COLO829 (cell line): ENCODE results near the gene ARL6IP1.
A peak's percentile ranks its signal among the peaks of the same experiment; 100 is the strongest.
"Not testable (repeated sequence)": the region's sequence is repeated elsewhere in the genome, so short reads cannot be mapped to it uniquely, and the experiment has no call there.

Experiments used
- DNase-seq: peaks from one replicate; pipeline ENCODE4 v3.0.0; 2012; ENCODE audit warnings: low spot score

Gene ARL6IP1

GRCh38 chr16:18799500-18799899, 1.8 kb downstream of the ARL6IP1 start:
- DNase-seq = no peak

DNA sequence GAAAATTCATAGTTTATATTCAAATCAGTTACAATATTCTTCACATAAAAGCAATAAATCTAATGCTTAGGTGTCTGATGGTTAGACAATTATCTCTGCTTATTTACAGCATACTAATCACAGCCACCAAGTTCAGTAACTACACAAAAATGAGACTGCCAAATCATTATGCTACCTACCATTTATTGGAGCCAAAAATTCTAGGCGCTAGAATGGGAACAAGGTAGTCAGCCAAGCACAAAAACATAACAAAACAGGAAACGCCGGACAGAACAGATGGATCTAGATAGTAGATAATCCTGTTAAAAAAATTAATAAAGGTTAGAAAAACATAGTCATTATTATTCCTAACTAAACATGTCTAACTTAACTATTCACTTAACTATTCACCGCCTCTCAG, 3.6 kb downstream of the ARL6IP1 start:
- no peak for DNase-seq

DNA sequence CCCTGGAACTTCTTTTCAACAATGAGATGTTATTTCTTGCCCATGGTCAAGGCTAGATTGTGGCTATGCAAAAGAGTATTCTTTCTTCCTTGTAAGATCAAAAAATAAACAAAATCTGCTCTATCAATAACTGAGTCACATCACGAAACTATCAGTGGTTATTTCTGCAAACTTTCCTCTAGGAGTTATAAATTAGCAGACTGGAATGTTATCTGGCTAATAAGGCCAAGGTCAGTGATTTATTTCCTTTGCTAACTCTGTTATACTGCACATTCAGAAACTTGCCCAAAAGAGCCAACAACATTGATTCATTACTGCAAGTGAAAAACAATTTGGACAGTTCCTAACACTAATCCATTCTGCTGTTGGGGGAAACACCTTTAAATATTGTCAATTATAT, 5.0 kb downstream of the ARL6IP1 start:
- DNase-seq = no peak

DNA sequence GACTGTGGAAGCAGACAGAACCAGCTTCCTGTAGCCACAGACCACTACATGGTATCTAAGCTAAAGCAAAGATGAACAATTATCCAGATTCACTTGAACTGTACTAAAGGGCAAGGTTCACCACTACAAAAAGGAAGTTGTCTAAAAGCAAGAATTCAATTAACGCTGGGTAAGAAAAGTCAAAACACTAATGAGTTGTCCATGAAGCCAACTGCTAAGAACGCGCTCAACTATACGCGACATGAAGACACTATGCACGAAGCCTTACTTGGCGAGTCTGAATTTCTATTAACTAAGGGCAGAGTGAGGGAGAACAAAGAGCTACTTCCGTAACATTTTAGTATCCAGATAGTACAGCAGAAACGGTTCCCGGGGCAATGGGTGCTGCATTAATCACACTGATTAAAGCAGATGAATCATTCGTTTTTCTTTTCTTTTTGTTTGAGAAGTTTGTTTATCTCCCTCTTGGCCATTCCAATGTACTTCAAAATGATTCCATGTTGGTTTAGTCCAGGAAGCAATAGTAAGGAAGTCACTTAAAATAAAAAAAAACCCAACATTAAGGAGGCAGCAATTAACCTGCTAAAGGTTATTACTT, 8.4 kb downstream of the ARL6IP1 start:
- DNase-seq = no peak

DNA sequence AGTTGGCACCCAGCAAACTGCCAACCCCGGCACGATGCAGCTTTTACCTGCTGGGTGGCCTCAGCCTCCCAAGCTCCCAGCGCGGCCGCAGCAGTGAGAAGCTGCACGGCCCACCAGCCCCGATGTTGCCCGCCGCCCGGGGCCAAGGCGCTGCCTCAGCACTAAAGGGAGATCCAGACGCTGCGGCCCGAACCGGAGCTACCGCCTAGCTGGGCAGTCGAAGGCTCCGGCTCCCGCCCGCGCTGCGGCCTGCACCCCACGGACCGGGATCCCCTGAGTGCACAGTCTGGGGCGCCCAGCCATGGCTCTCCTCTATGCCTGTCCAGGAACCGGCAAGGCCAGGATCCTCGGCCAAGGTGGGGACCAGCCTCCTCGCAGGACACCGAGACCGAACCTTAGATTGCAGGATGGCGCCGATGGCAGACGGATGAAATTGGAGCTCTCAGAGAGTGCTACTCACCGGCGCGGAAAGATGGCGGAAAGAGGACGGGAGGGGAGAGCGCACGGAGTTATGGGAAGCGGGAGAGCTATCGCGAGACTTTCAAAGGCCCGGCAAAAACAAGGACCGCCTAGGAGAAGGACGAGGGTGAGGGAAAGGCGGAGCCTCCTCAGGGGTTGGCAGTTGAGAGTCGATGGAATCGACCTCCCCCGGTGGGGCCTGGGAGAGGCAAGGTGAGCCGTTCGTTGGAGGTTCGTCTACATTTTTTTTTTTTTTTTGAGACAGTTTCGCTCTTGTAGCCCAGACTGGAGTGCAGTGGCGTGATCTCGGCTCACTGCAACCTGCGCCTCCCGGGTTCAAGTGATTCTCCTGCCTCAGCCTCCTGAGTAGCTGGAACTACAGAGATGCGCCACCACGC, 11.3 kb downstream of the ARL6IP1 start, which contains the start of gene RPS15A:
Gene RPS15A, minus strand, starts transcription at position 485 of the 857 bp plus-strand sequence. CDS start 1,221 bp downstream, outside the sequence.
- DNase-seq = peak; percentile 99

- DNase-seq = no peak
Measured at GRCh38 chr16:18789515-18789849, 11.9 kb downstream of the ARL6IP1 start.

- DNase-seq = no peak
Measured at GRCh38 chr16:18788828-18789514, 12.4 kb downstream of the ARL6IP1 start.

DNA sequence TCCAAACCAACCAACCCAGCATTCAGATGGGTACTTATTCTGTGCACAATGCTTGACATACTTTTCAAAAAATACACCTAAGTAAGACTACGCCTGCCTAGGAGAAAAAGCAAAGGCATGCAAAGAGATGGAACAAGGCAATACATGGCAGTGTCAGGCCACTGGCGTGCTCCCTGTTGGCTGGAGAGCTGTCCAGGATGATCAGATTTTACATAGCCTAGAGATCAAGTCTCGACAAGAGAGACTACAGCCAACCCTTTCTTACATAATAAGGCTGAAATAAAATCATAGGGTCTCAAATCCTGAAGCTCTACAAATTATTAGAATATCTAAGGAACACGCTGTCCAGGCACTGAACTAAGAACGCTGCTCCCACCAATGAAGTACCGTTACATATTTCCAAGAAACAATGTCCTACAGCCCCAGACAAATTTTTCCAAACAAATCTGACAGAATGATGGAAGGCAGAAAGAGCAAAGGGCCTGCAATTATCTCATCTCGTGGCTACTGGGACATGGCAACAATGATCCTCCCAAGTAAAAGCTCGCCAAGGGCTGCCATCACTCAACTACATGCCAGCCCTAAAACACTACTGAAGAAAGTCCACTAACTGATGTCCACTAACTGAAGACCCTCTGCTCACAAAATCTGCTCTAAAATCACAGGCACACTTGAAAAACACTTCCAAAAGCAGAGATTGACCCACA, 16.3 kb downstream of the ARL6IP1 start:
- DNase-seq = no peak

DNA sequence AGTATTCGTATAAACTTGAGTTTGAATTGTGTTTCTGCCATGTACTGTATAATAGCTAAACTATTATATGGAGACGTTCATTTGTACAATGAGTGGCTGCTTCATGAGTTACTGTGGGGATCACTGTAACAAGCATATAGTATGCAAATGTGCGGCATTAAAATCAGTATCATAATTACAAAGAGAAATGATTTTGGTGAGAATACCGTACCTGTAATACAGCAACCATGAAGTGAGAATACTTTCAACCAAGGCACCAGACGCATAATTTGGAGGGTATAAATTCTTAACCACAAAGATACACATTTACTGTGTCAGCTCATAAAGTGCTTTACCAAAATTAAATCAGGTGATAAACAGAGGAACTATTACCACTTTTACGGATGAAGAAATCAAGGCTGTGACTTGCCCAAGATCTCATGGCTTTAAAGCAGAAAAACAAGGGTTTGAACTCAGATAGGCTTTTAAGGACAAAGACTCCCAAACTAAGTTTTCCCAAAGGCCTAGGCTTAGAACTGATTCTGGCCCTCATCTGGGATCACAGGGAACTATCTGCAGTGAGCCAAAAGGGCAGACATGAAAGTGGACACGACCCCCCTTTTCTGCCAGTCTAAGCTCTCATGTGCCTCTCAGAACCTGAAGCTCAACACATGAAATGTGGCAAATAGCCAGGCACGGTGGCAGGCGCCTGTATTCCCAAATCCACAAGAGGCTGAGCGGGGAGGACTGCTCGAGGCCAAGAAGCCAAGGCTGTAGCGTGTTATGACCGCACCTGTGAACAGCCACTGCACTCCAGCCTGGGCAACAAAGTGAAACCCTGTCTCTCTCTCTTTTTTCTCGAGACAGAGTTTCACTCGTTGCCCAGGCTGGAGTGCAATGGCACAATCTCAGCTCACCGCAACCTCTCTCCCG, 17.7 kb downstream of the ARL6IP1 start:
- no peak for DNase-seq

DNA sequence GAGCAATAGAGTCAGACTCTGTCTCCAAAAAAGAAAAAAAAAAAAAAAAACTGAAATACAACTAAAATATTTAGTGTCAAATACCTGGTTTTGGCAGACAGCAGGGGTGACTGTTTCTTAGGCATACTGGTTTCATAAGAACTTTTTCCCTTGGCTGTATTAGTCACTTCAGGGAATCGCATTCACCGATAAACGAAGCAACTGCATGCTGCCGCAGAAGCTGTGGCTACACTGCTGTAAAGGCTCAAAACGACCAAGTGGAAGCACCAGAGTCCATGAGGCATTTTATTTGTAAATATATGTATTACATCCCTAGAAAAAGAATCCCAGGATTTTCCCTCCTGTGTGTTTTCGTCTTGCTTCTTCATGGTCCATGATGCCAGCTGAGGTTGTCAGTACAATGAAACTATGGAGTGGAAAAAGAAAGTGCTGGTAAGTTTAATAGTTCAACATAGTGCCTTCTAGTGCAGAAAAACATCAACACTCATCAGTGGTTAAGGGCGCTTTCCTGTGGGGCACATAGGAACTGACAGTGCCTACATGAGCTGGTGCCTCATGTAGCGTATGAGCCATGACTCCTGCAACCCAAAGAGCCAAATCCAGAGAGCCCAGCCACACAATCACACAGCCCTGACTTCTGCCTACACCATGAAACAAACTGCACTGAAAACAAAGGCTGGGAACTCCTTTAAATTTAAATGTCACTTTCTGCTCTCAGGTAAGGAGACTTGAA, 18.5 kb downstream of the ARL6IP1 start:
- DNase-seq = no peak

DNA sequence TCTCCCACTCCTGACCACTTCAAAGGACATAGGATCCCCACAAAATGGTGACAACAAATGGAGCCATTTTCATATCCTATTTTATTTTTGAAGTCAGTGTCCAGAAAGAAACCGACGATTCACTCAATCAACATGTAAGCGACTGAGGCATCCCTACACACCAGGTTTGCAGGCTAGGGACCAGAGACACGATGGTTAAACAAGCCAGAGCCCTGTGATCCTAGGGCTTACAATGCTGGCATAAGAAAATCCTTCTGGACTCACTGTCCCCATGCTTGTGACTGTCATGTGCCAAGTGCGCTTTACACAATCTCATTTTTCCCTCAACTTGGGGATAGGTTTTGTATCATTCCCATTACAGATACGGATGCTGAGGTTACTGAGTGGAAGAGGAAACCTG, 20.1 kb downstream of the ARL6IP1 start:
- DNase-seq = not testable (repeated sequence)

DNA sequence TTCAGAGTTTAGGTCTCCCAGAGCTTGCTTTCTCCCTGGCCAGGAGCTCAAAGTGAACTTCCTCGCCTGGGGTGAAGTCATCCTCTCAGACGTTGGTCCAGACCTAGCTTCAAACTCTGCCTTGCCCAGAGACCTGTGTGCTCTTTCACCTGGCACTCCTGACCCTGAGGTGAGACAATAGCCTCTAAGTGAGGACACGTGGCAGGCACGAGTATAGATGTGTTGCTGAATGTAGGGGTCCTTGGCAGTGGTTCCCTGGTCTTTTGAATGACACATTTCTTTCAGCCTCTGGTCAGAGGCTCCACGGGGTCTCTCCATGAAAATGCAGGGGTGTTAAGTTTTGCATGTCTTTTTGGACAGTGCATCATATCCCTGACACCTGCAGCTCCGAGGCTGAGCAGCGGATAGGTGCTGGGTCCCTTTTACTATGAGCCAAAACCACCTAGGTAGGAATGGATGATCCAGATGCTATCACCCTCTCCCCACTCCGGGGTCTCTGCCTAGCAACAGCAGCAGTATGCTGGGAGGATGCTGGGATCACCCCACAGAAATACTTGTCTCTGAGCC, 20.8 kb downstream of the ARL6IP1 start:
- DNase-seq = not testable (repeated sequence)

DNA sequence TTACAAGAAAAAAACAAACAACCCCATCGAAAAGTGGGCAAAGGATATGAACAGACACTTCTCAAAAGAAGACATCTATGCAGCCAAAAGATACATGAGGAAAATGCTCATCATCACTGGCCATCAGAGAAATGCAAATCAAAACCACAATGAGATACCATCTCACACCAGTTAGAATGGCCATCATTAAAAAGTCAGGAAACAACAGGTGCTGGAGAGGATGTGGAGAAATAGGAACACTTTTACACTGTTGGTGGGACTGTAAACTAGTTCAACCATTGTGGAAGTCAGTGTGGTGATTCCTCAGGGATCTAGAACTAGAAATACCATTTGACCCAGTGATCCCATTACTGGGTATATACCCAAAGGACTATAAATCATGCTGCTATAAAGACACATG, 23.7 kb downstream of the ARL6IP1 start:
- not testable (repeated sequence) for DNase-seq

DNA sequence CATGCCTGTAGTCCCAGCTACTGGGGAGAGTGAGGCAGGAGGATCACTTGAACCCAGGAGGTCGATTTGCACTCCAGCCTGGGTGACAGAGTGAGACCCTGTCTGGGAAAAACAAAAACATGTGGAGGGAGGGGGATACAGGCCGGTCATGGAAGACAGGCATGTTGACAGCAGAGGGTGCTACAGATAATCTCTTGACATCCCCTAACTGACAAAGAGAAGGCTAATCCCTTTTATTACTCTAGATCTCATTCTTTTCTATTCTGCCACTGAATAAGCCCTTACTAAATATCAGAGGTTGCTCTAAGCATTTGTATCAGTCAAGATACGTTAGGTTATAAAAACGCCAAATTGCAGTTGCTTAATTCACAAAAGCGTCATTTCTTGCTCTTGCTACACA, 25.0 kb downstream of the ARL6IP1 start:
- DNase-seq = not testable (repeated sequence)

DNA sequence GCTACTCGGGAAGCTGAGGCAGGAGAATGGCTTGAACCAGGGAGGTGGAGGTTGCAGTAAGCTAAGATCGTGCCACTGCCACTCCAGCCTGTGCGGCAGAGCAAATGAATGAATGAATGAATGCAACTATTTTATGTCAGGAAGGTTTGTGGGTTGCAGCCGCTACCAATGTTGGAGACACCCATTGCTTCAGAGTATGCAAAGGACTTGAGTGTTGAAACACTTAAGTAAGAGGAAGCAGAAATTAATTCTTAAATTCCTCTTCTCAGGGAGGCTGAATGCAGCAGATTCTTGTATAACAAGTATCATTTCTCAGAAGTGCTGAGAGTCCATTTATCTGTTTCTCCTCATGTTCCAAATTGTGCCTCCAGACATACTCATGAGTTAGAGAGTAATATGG, 26.7 kb downstream of the ARL6IP1 start:
- DNase-seq = not testable (repeated sequence)

GRCh38 chr16:18772171-18772570, 29.2 kb downstream of the ARL6IP1 start:
- DNase-seq = not testable (repeated sequence)

DNA sequence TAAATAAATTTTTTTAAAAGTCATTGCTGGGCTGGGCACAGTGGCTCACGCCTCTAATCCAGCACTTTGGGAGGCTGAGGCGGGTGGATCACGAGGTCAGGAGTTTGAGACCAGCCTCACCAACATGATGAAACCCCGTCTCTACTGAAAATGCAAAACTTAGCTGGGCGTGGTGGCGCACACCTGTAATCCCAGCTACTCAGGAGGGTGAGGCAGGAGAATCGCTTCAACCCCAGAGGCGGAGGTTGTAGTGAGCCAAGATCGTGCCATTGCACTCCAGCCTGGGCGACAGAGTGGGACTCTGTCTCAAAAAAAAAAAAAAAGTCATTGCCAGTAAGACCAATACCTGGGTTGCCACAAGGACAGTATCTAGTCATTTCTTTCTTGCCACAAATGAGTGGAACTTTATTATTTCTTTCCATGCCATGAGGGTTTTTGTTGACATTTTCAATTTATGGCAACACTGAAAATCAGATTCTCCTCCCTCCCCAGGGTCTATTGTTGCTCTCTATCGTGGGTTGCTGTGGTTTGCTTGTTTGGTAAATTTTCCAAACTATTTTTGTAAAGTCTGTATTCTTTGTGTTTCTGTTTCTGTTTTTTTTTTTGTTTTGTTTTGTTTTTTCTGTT, 30.9 kb downstream of the ARL6IP1 start:
- DNase-seq = not testable (repeated sequence)

DNA sequence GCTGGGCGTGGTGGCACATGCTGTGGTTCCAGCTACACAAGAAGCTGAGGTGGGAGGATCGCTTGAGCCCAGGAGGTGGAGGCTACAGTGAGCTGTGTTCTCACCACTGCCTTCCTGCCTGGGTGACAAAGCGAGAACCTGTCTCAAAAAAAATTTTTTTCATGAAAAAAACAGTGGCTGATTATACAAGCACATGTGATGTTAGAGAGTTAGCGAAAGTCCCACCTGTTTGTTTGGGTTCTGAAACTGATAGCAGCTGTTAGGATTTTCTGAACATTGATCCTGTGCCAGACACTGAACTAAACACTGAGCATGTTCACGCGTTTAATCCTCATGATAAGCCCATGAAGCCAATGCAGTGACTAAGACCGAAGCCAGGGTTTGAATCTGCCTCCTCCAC, 34.1 kb downstream of the ARL6IP1 start:
- not testable (repeated sequence) for DNase-seq

DNA sequence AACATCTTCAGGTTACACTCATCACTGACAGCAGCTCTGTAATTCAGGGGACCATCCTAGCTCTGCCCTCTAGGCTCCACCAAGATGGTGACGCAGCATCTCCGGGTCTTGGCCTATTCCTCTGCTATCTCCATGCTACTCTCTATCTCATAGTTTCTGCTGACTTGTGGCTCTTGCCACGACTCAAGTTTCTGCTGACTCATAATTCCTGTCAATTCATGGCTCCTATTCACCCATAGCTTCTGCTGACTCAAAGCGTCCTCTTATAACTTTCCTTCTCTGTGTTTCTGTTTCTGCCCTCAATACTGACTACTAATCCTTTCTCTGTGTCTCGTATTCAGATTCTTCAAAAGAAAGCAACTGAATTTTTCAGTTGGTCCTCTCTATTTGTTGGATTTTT, 38.6 kb downstream of the ARL6IP1 start:
- not testable (repeated sequence) for DNase-seq
